ENCODE data around the gene CMPK1. TPM values are rescaled to one million over a fixed set of nuclear protein-coding genes. Genes with fewer than 3 reads are reported as not detected.
"Not testable (repeated sequence)": the region's sequence is repeated elsewhere in the genome, so short reads cannot be mapped to it uniquely, and the experiment has no call there.

The CMPK1 gene, protein sequence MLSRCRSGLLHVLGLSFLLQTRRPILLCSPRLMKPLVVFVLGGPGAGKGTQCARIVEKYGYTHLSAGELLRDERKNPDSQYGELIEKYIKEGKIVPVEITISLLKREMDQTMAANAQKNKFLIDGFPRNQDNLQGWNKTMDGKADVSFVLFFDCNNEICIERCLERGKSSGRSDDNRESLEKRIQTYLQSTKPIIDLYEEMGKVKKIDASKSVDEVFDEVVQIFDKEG
- total RNA-seq, result 100 to 1,000 TPM; 216 to 220 TPM
- long read RNA-seq, transcript CMPK1-203 (6 exons, 2,930 nt), result major isoform, 798 of 835 reads
- long read RNA-seq, transcript CMPK1-204 (5 exons, 950 nt), result minor isoform, 6 of 835 reads
- long read RNA-seq, partial matches to known transcripts, result 22 of 835 reads
- long read RNA-seq, other reads (novel, unspliced or antisense), result 5 of 835 reads

DNA sequence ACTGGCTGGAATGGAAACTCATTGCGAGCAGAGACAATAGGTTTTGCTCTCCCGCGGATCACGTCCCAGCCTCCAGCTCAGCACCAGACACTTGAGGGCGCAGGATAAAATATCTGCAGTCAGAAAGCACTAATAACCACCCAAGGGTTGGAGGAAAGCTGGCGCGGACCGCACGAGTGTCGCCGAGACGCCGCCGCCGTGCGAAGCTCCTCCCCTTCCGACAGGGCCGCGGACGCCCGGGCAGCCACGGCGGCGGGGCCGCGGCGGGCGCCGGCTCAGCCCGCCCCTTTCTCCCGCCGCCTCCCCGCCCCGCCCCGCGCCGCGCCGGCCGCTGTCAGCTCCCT is at the start of gene CMPK1:
CMPK1 (plus strand) TSS at position 213 of the 344 bp plus-strand sequence. CDS start 156 bp downstream, outside the sequence.
- intact Hi-C loops (cut with DNase I, micrococcal nuclease), result no loop called here
- peak; percentile 79 to 90 for DNase-seq
- ATAC-seq, result peak; percentile 78

DNA sequence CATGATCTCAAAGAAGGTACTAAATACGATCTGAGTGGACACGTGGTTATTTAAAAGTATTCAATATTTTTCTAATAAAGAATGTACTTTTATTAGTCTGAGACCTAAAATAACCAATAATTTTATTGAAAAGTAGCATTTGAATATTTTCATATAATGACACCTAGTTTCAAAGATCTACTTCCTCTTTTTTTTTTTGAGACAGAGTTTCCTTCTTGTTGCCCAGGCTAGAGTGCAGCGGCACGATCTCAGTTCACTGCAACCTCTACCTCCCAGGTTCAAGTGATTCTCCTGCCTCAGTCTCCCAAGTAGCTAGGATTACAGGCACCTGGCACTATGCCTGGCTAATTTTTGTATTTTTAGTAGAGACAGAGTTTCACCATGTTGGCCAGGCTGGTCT is 45.5 kb upstream of the CMPK1 start:
- ATAC-seq; DNase-seq; intact Hi-C loops (cut with DNase I, micrococcal nuclease): not testable (repeated sequence)

DNA sequence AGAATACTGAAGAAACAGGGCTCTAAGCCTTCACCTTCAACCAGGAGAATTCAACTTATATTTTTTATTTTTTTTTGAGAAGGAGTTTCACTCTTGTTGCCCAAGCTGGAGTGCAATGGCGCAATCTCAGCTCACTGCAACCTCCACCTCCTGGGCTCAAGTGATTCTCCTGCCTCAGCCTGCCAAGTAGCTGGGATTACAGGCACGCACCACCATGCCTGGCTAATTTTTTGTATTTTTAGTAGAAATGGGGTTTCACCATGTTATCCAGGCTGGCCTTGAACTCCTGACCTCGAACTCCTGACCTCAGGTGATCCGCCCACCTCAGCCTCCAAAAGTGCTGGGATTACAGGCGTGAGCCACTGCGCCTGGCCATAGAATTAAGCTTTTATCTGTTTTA is 38.7 kb upstream of the CMPK1 start:
- ATAC-seq; DNase-seq; intact Hi-C loops (cut with DNase I, micrococcal nuclease): not testable (repeated sequence)

DNA sequence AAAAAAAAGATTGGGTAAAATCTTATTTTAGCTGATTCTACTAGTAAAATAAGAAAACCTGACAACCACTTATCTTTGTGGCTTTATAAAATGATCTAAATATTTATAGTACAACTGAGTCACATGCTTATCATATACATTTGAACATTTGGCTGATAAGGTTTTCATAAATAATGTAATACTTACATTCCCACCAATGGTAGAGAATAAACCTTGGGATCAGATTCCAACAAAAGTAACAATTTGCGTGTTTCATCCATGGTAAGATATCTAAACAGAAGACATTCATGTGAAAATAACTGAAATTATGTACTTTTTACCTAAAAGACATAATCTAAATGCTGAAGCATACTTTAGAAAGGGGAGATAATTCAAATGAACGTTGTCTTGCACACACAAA is 38.0 kb upstream of the CMPK1 start:
- intact Hi-C loops (cut with DNase I, micrococcal nuclease), result no loop called here
- ATAC-seq (no peak), DNase-seq (no peak)

DNA sequence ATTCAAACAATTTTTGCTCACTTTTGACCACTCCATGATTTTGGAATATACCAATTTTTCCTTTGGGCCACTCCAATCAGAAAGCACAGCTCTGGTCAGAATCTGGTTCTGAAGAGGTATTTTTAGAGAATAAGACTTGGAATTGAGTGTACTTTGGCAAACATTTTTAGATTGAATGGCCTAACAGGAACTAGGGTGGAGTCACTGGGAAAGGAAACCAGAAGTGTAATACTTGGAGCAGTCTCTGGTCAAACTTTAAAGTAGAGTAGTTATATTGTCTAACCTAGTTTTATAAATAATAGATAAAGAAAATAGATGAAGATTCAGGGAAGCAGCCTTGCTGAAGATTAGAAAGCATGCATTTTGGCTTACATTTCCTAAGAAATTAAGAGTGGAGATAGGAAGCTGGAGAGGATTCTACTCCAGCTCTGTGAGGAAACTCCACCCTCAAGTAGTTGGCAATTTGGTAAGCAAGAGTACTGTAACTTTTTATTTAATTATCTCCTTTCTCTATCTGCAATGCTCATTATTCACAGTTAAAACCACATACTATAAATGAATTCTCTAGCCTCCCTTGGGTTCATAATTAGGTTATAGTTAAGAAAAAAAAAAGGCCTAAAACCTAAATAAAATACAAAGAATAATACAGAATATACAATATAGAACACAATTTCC is 35.4 kb upstream of the CMPK1 start:
- intact Hi-C loops (cut with DNase I, micrococcal nuclease), result no loop called here
- ATAC-seq (no peak), DNase-seq (no peak)

DNA sequence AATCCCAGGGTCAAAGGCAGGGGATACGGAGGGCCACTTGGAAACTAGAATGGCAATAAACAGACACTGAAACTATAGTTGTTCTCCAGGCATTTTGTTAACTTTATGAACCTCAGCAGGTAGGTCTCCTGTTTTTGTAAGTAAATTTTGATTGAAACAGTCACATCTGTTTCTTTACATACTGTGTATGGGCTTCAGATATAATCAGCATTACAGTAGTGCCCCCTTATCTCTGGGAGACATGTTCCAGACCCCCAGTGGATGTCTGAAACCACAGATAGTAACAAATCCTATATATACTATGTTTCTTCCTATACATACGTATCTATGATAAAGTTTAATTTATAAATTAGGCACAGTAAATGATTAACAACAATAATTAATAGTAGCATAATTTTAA is 31.1 kb upstream of the CMPK1 start:
- DNase-seq (no peak), ATAC-seq (no peak)
- intact Hi-C loops (cut with DNase I, micrococcal nuclease), result no loop called here

DNA sequence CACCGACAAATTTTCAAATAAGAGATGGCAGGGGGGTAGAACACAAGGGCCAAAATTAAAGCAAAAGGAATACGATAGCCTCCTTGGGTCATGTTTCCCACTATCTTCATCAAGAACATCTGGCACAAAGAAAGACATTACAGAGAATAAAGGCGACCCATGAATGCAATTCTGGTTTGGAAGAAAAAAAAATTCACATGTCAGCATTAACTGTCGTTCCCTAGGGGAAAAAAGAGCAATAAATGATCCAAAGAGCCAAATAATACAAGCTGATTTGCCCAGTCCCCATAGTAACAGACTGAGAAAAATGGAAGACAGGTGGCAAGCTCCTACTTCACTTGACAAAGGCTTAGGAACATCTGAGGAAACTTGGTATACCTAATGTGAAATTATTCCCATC is 24.2 kb upstream of the CMPK1 start:
- ATAC-seq (no peak), DNase-seq (no peak)
- intact Hi-C loops (cut with DNase I, micrococcal nuclease), result no loop called here

DNA sequence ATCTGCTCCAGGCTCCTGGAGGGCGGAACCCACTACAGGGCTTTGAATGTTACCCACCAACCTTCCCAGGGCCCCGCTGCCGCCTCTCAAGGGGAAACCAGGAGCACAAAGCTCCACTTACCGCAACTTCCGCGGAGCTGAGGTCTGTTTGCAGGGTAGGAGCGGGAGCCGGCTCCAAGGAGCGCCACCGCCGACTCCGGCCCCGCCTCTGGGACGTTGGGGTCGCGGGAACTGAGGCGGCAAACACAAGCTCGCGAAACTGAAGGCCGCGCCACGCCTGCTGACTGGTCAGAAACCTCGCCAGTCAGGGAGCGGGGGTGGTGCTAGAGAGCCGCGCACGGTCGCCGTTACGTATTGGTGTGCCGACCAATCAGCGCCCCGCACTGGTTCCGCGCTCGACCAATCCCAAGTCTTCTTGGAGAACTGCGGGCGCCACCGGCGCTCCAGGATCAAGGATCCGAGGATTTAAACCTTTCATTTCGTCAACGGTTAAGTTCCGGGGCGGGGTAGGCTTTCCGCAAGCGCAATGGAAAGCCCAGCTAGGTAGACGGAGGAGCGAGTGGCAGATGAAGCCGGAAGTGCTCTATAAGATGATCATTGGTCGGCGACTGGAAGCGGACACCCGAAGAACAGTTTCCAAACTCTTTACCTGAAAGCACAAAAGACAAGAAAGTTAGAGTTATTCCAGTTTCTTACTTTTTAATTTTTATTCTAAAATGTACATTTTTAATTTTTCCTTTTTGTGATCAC is 19.5 kb upstream of the CMPK1 start, which contains the start of gene STIL:
STIL (minus strand) TSS at position 233 of the 750 bp plus-strand sequence. CDS start 3,828 bp downstream, outside the sequence.
- DNase-seq, result peak; percentile 98 to 99
- intact Hi-C loops (cut with DNase I, micrococcal nuclease), result no loop called here
- ATAC-seq, result peak; percentile 95

DNA sequence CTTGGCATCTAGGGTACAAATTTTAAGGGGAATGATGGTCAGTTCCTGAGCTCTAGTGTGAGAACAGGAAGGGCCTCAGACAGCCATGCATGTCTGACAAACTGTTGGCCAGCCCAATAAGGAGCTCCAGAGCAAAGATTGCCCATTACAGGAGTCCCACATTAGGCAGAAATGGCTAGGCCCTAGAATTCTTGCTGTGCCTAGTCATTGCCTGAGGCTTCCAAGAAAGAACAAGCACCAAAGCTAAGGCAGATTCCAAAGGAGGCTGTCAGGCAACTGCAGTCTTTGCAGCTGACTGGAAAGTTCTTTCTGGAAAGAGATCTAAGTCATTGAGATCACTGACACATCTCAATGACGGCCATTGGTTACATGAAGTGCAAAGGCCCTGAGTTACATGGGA is 15.7 kb upstream of the CMPK1 start:
- no peak for DNase-seq
- no peak for ATAC-seq
- intact Hi-C loops (cut with DNase I, micrococcal nuclease), result no loop called here

DNA sequence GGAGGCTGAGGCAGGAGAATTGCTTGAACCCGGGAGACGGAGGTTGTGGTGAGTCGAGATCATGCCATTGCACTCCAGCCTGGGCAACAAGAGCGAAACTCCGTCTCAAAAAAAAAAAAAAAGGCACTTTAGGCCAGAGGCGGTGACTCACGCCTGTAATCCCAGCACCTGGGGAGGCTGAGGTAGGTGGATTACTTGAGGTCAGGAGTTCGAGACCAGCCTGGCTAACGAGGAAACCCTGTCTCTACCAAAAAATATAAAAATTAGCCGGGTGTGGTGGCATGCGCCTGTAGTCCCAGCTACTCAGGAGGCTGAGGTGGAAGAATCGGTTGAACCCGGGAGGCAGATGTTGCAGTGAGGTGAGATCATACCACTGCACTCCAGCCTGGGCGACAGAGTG is 13.6 kb upstream of the CMPK1 start:
- intact Hi-C loops (cut with DNase I, micrococcal nuclease); DNase-seq; ATAC-seq: not testable (repeated sequence)

DNA sequence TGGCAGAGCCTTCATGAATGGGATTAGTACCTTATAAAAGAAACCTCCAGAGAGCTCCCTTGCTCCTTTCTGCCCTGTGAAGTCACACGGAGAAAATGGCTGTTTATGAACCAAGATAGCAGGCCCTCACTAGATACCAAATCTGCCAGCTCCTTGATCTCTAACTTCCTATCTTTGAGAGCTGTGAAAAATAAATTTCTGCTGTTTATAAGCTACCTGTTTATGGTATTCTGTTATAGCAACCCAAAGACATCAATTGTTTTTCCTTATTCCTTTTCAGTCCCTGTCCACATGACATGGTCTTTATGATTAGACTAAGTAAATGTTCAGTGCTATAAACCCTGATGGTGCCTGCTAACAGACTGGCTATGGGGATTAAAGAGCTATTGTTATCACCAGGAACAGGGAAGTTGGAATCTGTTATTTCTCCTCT is 10.0 kb upstream of the CMPK1 start:
- peak; percentile 81 for ATAC-seq
- DNase-seq, result no peak
- intact Hi-C loops (cut with DNase I, micrococcal nuclease), result no loop called here

DNA sequence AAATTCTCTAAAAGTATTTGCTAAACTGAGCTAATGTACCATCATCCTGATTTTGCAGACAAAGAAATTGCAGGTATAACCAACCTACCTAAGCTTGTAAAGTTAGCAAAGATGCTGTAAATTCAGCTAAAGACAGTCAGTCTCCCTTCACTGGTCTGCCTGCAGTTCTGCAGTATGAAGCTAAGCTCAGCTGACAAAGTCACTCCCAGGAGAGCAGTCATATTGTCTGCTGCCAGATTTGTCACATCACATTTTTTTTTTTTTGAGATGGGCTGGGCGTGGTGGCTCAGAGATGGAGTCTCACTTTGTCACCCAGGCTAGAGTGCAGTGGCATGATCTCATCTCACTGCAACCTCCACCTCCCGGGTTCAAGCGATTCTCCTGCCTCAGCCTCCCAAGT is 8.9 kb upstream of the CMPK1 start:
- DNase-seq, result peak in 1 of 2 donors; percentile 41

DNA sequence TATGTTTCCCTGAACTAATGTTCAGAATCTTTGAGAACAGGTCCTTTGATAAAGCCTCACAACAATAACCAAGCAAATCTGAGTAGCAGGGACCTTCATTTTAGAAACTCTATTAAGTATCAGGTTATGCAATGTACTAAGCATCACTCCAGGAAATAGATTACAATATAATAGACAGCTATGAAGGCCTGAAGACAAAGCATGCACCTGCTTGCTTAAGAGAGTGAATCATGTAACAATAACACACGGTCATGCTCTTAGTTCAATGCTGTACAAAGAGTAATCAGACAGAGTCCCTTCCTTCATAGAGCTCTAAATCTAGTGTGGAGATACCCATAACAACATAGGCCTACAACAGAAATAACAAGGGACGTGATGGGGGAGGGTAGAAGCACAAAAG is 8.1 kb upstream of the CMPK1 start:
- peak; percentile 44 for ATAC-seq
- no peak for DNase-seq
- intact Hi-C loops (cut with DNase I, micrococcal nuclease), result no loop called here

More for the DNA sequence above, 8.9 kb upstream of the CMPK1 start:
- peak; percentile 53 for ATAC-seq
- intact Hi-C loops (cut with DNase I, micrococcal nuclease), result no loop called here

DNA sequence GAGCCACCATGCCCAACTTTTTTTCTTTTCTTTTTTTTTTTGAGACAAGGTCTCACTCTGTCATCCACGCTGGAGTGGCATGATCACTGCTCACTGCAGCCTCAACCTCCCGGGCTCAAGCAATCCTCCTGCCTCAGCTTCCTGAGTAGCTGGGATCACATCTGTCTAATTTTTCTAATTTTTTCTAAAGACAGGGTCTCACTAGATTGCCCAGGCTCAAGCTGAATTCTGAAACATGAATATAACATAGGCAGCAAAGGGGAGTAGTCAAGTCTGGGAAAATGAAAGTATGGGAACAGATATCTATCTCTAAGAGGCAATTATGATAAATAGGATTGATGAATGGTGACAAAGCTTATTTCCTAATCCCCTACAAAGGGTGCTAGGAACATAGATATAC is 7.3 kb upstream of the CMPK1 start:
- DNase-seq, result no peak
- intact Hi-C loops (cut with DNase I, micrococcal nuclease), result no loop called here
- ATAC-seq, result no peak

DNA sequence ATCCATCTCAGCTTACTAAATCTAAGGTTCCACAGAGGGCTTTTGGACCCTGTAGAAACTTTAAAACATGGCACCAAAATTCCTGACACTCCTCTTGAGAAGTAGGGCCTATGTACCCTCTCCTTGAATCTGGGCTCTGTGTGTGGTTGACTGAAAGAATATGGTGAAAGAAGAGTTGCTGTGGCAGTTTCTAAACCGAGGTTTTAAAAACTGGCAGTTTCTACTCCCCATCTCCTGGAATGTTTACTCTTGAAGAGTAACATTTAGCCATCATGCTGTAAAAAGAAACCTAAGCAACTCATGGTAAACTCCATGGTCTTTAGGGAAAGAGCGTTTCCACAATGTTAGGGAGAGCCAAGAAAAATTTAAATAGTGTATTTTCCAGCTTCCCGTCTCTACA is 4.6 kb upstream of the CMPK1 start:
- no peak for ATAC-seq
- intact Hi-C loops (cut with DNase I, micrococcal nuclease), result no loop called here
- no peak for DNase-seq

DNA sequence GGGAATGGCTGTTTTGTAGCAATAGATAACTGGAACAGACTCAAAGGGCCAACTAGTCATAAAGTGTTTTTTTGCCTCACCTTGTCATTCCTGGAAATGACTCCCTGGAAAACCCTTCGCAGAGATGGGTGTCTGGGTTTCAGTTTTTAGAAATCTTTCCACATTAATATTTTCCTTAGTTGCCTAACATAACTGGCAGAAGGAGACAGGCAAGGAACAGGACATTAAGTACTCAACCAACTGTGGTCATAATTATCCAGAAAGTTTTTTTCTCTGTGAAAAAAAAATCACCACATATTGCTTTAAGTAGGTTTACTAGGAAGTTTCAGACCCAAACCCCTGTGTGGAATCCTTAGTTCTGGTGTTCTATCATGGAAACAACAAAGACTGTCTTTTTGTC is 3.4 kb upstream of the CMPK1 start:
- no peak for ATAC-seq
- intact Hi-C loops (cut with DNase I, micrococcal nuclease), result no loop called here
- DNase-seq, result no peak

DNA sequence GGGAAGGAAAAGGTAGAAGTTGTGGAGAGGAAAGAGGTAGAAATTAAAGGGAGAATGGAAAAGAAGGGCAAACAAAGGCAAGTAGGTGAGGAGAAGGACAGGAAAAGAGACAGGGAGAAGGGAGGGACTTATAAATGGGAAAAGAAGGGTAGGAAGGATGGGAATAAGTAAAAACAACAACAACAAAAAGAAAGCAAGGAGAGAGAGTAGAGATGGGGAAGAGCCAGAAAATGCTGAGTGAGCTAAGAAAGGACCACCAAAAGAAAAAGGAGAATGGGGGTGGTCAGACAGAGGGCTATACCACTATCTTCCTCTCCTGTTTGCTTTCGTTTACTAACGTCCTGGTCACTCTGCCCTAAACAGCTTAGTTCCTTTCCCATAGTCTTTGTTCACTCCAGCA is 1.7 kb upstream of the CMPK1 start:
- DNase-seq, result no peak
- ATAC-seq, result no peak
- intact Hi-C loops (cut with DNase I, micrococcal nuclease), result no loop called here

DNA sequence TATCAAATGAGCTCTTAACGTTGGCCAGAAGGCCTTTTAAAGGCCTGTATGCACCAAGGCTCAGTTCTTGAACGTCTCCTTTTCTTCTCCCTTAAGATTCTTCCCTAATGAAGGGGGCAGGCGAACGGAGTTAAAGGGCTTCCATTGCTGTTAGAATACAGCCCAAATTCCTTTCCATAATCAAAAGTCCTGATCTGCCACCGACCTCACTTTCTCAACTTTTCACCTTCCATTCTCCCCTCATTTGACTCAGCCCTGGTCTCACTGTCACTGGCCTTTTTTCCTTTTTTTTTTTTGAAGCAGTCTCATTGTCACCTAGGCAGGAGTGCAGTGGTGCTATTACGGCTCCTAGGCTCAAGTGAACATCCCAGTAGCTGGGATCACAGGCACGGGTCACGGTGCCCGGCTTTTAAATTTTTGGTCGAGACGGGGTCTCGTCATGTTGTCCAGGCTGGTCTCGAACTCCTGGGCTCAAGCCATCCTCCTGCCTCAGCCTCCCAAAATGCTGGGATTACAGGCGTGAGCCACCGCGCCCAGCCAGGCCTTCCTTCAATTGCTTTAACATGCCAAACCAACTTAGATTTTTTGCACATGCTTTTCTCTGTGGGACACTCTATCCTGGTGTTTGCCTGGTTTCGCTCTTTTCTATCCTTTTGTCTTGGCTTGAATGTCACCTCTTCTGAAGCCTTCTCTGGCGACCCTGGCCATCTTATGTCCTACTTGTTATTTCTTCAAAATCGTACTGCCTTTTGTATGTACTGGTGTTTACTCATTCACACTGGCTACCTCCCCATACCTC is 612 bp upstream of the CMPK1 start:
- DNase-seq, result peak in 1 of 2 donors; percentile 46
- ATAC-seq, result no peak
- intact Hi-C loops (cut with DNase I, micrococcal nuclease), result no loop called here
